ENCODE measurements around the gene SPOCK1.

The SPOCK1 gene

DNA sequence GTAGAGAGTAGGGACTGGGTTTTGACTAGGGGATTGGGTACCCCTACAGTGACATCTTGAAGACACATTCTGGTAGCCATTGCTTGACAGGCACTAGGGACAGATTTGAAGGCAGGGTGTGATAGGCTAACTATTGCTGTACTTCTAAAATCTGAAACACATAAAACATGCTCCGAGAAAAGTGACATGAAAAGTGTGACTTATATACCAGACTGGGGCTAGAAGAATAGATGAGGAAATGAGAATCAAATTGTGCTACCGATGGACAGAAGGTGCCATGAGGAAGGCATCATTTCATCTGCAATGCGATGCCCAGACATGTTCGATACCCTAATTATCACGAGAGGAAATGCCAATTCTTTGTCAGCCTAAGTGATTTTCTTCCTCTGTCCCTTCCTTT is 475.8 kb downstream of the SPOCK1 start:
- H3K4me3 ChIP-seq (ENCODE audit: low read depth, low read length) = no peak overlapping the region
- TF ChIP-seq, protein P1, sequence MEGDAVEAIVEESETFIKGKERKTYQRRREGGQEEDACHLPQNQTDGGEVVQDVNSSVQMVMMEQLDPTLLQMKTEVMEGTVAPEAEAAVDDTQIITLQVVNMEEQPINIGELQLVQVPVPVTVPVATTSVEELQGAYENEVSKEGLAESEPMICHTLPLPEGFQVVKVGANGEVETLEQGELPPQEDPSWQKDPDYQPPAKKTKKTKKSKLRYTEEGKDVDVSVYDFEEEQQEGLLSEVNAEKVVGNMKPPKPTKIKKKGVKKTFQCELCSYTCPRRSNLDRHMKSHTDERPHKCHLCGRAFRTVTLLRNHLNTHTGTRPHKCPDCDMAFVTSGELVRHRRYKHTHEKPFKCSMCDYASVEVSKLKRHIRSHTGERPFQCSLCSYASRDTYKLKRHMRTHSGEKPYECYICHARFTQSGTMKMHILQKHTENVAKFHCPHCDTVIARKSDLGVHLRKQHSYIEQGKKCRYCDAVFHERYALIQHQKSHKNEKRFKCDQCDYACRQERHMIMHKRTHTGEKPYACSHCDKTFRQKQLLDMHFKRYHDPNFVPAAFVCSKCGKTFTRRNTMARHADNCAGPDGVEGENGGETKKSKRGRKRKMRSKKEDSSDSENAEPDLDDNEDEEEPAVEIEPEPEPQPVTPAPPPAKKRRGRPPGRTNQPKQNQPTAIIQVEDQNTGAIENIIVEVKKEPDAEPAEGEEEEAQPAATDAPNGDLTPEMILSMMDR (IDR thresholded peaks at IDR 0.05; ENCODE audit: borderline replicate concordance, insufficient read depth, low read depth, low read length) = no peak

DNA sequence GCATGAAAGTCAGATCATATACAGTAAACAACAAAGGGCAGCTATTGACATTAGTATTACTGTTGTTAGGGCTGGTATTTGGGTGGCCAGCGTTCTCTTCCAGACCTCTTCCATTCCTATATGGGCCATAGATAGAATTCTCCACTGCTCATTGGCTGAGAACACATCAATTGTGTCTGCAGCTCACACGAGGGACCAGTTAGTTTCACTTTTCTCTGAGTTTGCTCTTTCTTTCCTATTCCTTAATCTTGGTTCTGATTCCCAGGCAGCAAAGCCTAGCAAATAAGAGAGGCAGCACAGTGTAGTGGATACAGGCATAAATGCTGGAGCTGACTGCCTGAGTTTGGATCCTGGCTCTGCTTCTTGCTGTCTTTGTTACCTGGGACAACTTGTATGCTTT is 476.4 kb downstream of the SPOCK1 start:
- no peak overlapping the region for H3K4me3 ChIP-seq (ENCODE audit: low read depth, low read length)
- TF ChIP-seq, protein P1 (IDR thresholded peaks at IDR 0.05; ENCODE audit: borderline replicate concordance, insufficient read depth, low read depth, low read length) = no peak

DNA sequence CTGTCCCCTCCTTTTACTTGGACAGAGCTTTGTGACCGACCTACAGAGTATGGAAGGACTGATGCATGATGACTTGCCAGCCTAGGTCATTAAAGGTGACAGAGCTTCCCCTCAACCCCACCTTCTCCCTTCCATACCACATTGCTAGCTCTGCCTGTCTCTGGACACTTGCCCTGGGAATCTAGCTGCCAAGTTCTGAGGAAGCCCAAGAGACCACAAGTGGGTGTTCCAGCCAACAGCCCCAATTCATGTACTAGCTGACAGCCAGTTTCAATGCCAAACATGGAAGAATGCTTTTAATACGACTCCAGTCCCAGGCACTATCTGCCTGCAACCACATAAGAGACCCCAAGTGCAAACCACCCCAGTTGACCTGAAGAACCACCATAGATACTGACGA is 477.1 kb downstream of the SPOCK1 start:
- TF ChIP-seq, protein P1 (IDR thresholded peaks at IDR 0.05; ENCODE audit: borderline replicate concordance, insufficient read depth, low read depth, low read length) = no peak
- H3K4me3 ChIP-seq (ENCODE audit: low read depth, low read length) = no peak overlapping the region

DNA sequence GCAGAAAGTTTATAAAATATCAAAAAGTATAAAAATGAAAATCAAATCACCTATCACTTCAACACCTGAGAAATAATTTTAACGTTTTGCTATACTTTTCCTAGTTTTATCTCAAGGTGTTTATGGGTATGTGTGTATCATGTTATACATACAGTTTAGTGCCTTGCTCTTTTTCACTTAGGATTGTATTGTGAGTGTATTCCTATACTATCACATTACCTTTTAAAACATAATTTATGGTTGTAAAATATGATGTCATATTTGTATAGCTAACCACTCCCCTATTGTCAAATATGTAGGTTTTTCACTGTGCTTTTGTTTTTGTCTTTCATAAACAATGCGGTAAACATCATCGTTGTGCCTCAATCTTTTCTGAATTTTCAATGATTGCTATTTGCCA is 479.9 kb downstream of the SPOCK1 start:
- TF ChIP-seq, protein P1 (IDR thresholded peaks at IDR 0.05; ENCODE audit: borderline replicate concordance, insufficient read depth, low read depth, low read length) = no peak
- H3K4me3 ChIP-seq (ENCODE audit: low read depth, low read length) = no peak overlapping the region

DNA sequence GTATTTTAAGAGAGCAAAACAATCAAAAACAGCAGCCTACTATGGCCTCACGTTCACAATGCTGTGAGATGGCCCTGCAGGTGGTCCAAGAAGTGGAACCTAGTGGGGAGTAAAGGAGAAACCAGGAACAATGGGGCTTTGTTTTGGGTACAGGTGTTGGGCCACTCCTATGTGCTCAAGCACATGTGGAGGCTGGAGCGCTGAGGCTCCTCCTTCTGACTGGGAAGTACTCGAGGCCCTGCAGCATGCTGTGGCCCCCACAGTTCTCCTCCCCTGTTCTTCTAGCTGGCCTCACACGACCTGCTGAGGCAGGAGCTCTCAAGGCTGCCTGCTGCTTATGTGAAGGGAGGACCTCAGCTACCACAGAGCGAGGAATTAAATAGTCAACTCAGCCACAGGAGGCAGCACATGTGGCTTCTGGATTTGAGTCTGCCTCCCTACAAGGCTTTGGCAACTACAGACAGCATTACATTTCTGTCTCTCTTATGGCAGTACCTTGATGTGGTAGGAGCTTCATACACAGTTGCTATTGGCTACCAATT is 482.3 kb downstream of the SPOCK1 start:
- TF ChIP-seq, protein P1 (IDR thresholded peaks at IDR 0.05; ENCODE audit: borderline replicate concordance, insufficient read depth, low read depth, low read length) = no peak

DNA sequence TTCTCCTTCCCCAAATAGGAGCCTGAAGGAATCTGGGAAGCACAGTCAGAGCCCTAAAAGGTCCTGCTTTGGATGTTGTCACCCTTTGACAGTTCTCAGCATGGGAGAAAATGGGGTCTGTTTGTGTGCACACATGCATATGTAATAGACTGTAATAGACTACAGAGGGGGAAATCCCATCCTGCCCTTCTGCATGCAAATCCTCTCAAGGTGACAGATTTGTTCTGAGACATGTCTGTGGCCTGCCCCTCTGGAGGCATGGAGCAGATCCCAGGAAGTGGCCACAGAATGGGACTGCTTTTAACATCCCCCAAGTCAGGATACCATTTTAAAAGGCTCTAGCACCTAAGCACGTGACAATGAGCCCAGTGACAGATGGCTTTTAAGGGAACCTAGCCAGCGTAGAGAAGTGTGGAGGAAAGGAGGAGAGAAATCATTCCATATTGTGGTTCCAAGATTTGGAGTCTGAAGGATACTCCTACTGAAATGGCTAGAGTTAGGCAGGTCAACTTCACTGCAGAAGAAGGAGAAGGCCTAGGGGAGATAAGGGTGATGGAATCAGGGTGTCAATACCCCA is 483.5 kb downstream of the SPOCK1 start:
- TF ChIP-seq, protein P1 (IDR thresholded peaks at IDR 0.05; ENCODE audit: borderline replicate concordance, insufficient read depth, low read depth, low read length) = no peak
- H3K4me3 ChIP-seq (ENCODE audit: low read depth, low read length) = no peak overlapping the region

More for the DNA sequence above, 482.3 kb downstream of the SPOCK1 start:
- no peak overlapping the region for H3K4me3 ChIP-seq (ENCODE audit: low read depth, low read length)

DNA sequence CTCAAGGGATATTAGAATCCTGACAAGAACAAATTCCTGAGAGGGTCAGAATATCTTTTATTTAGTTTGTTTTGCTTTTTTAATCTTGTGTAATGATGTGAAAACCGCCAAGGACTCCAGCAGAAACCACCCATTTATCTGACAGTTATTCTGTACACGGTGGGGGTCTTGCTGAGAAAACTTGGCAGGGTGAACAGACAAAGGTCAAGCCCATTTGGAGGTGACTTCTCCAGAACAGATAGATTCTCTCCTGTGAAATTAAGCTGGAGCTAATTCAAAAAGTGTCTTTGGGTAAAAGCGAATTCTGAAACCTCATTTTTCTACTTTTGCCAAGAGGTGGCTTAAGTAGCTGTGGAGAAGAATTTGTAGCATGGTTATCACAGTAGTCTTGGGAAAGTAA is 484.4 kb downstream of the SPOCK1 start:
- no peak overlapping the region for H3K4me3 ChIP-seq (ENCODE audit: low read depth, low read length)
- TF ChIP-seq, protein P1 (IDR thresholded peaks at IDR 0.05; ENCODE audit: borderline replicate concordance, insufficient read depth, low read depth, low read length) = no peak

Measured in GM12875 (cell line).